Mesenchymal stem cell (in vitro differentiated cells and primary cell): ENCODE data around the gene SMARCA5.

Source experiments
- DNase-seq: peaks from one replicate; pipeline ENCODE4 v3.0.0-alpha.2; 2013
- H2AFZ ChIP-seq: one replicate; pipeline ENCODE4 v1.6.1; 2013; ENCODE audit warnings: low read depth, mild to moderate bottlenecking, control low read depth, inconsistent platforms, low read length, moderate library complexity
- H2AK5ac ChIP-seq: 2 replicates; pipeline ENCODE4 v1.6.1; 2013; ENCODE audit warnings: low read length, moderate library complexity, mild to moderate bottlenecking, inconsistent platforms; ENCODE audit not compliant: severe bottlenecking
- H2BK120ac ChIP-seq: one replicate; pipeline ENCODE4 v1.6.1; 2013; ENCODE audit warnings: low read depth, mild to moderate bottlenecking, inconsistent platforms, low read length, moderate library complexity
- H2BK12ac ChIP-seq, 2 experiments: one replicate each; pipeline ENCODE4 v1.6.1; 2013; ENCODE audit warnings: inconsistent platforms in 2 of 2, low read length in 2 of 2, mild to moderate bottlenecking in 2 of 2, moderate library complexity in 2 of 2, control low read depth in 1 of 2
- H2BK15ac ChIP-seq: one replicate; pipeline ENCODE4 v1.6.1; 2013; ENCODE audit warnings: mild to moderate bottlenecking, low read depth, inconsistent platforms; ENCODE audit not compliant: poor library complexity, severe bottlenecking
- H2BK5ac ChIP-seq: 2 replicates; pipeline ENCODE4 v1.6.1; 2013; ENCODE audit warnings: low read depth, mild to moderate bottlenecking, low read length, control low read depth, inconsistent platforms; ENCODE audit not compliant: poor library complexity, severe bottlenecking
- H3K14ac ChIP-seq, 2 experiments: one replicate each; pipeline ENCODE4 v1.6.1; 2013; ENCODE audit warnings: inconsistent platforms in 2 of 2, low read length in 2 of 2, control low read depth in 1 of 2, mild to moderate bottlenecking in 1 of 2, moderate library complexity in 1 of 2
- H3K18ac ChIP-seq, 2 experiments: one replicate each; pipeline ENCODE4 v1.6.1; 2013; ENCODE audit warnings: inconsistent platforms in 2 of 2, low read length in 2 of 2, control low read depth in 1 of 2, low read depth in 1 of 2, mild to moderate bottlenecking in 1 of 2
- H3K23ac ChIP-seq, 2 experiments: one replicate each; pipeline ENCODE4 v1.6.1; 2013; ENCODE audit warnings: inconsistent platforms in 2 of 2, low read length in 2 of 2, mild to moderate bottlenecking in 2 of 2, moderate library complexity in 2 of 2, control low read depth in 1 of 2
- H3K27ac ChIP-seq: 2 replicates; pipeline ENCODE4 v1.5.1; 2013; ENCODE audit warnings: mild to moderate bottlenecking, moderate library complexity, low read length, control low read depth, inconsistent platforms; ENCODE audit not compliant: poor library complexity, severe bottlenecking
- H3K27me3 ChIP-seq, 2 experiments: 2 replicates each; pipeline versions ENCODE4 v1.6.1 to v1.7.0; 2013; ENCODE audit warnings: low read length in 2 of 2, mild to moderate bottlenecking in 2 of 2, moderate library complexity in 2 of 2, control low read depth in 1 of 2, inconsistent platforms in 1 of 2; ENCODE audit not compliant: control insufficient read depth in 1 of 2, insufficient read depth in 1 of 2
- H3K36me3 ChIP-seq, 2 experiments: 2 replicates each; pipeline versions ENCODE4 v1.6.1 to v1.7.0; 2013; ENCODE audit warnings: low read length in 2 of 2, control low read depth in 1 of 2, inconsistent platforms in 1 of 2, low read depth in 1 of 2, mild to moderate bottlenecking in 1 of 2; ENCODE audit not compliant: insufficient read depth in 2 of 2, control insufficient read depth in 1 of 2
- H3K4ac ChIP-seq, 2 experiments: one replicate each; pipeline ENCODE4 v1.6.1; 2013; ENCODE audit warnings: inconsistent platforms in 2 of 2, low read length in 2 of 2, mild to moderate bottlenecking in 2 of 2, moderate library complexity in 2 of 2, control low read depth in 1 of 2, low read depth in 1 of 2
- H3K4me1 ChIP-seq: 2 replicates; pipeline ENCODE4 v1.6.1; 2013; ENCODE audit warnings: low read depth, low read length, control low read depth; ENCODE audit not compliant: control insufficient read depth, insufficient read depth
- H3K4me2 ChIP-seq: 2 replicates; pipeline ENCODE4 v1.6.1; 2013; ENCODE audit warnings: low read length, mild to moderate bottlenecking, inconsistent platforms; ENCODE audit not compliant: poor library complexity, severe bottlenecking
- H3K4me3 ChIP-seq, 2 experiments: 2 replicates each; pipeline versions ENCODE4 v1.5.1 to v1.7.0; 2013; ENCODE audit warnings: low read length in 2 of 2, mild to moderate bottlenecking in 2 of 2, control low read depth in 1 of 2, low read depth in 1 of 2; ENCODE audit not compliant: insufficient read depth in 1 of 2
- H3K79me1 ChIP-seq: replicated peaks from 2 replicates; pipeline ENCODE4 v1.6.1; 2013; ENCODE audit warnings: mild to moderate bottlenecking, control low read depth, low read length, inconsistent platforms; ENCODE audit not compliant: poor library complexity, severe bottlenecking
- H3K9ac ChIP-seq: 2 replicates; pipeline ENCODE4 v1.7.0; 2013; ENCODE audit warnings: mild to moderate bottlenecking, low read length, moderate library complexity
- H3K9me3 ChIP-seq: 2 replicates; pipeline ENCODE4 v1.7.0; 2013; ENCODE audit warnings: mild to moderate bottlenecking, low read length; ENCODE audit not compliant: control insufficient read depth
- H4K8ac ChIP-seq: one replicate; pipeline ENCODE4 v1.6.1; 2013; ENCODE audit warnings: inconsistent platforms, mild to moderate bottlenecking, low read length, moderate library complexity
- H4K91ac ChIP-seq: one replicate; pipeline ENCODE4 v1.6.1; 2013; ENCODE audit warnings: mild to moderate bottlenecking, low read length, inconsistent platforms
- WGBS: methylation state at CpG from one replicate; pipeline ENCODE4 v1.1.7; 2013; ENCODE audit warnings: mixed read lengths; 5-methylcytosine and 5-hydroxymethylcytosine counted together

SMARCA5 gene

GRCh38 chr4:143597276-143597675 is 83.8 kb downstream of the SMARCA5 start:
- Histone ChIP-seq H4K8ac (no peak overlapping the region), H3K4me1 (no peaks in the 10 kb centered on the region), H2AFZ (no peak overlapping the region), H3K4me3 (no peak overlapping the region), H3K23ac (no peak overlapping the region), H2BK15ac (no peak overlapping the region), H4K91ac (no peak overlapping the region), H3K14ac (no peak overlapping the region), H3K9ac (no peak overlapping the region), H2BK5ac (no peak overlapping the region), H2BK120ac (no peak overlapping the region), H3K27ac (no peak overlapping the region), H3K4me2 (no peak overlapping the region), H3K36me3 (no peaks in the 10 kb centered on the region), H3K79me1 (no peaks in the 10 kb centered on the region), H3K4ac (no peak overlapping the region), H2BK12ac (no peak overlapping the region), H3K18ac (no peak overlapping the region), H3K27me3 (no peaks in the 10 kb centered on the region), H2AK5ac (no peak overlapping the region), H3K9me3 (no peaks in the 10 kb centered on the region)
- WGBS = 100% methylated on average over 2 of the region's 3 CpGs
- no peak for DNase-seq

DNA sequence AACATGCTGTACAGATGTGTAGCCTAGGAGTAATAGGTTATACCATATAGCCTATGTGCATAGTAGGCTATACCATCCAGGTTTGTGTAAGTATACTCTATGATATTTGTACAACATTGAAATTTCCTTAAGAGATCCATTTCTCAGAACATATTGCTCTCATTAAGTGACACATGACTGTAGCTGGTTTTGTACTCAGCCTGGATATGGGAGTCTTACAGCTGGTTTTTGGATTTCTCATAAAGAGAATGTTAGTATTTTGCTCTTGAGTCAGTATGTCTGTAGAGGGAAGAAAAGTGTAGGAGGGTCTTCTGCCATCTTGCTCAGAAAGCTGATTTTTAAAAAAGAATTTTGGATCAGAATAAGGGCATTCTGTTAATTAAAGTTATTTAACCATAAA is 85.3 kb downstream of the SMARCA5 start:
- Histone ChIP-seq H3K9me3 (no peaks in the 10 kb centered on the region), H3K4me1 (no peaks in the 10 kb centered on the region)

GRCh38 chr4:143599827-143600226 is 86.3 kb downstream of the SMARCA5 start:
- no peak for DNase-seq
- Histone ChIP-seq H3K4me2 (no peak overlapping the region), H3K9ac (no peak overlapping the region), H2BK15ac (no peak overlapping the region), H2AK5ac (no peak overlapping the region), H3K9me3 (no peaks in the 10 kb centered on the region), H2BK5ac (no peak overlapping the region), H3K23ac (no peak overlapping the region), H3K36me3 (no peaks in the 10 kb centered on the region), H3K4ac (no peak overlapping the region), H2BK120ac (no peak overlapping the region), H4K8ac (no peak overlapping the region), H3K18ac (no peak overlapping the region), H3K14ac (no peak overlapping the region), H4K91ac (no peak overlapping the region), H3K27me3 (peaks cover 0 to 3% of the 10 kb centered on the region in 2 experiments), H3K27ac (no peak overlapping the region), H3K4me1 (no peaks in the 10 kb centered on the region), H3K79me1 (no peaks in the 10 kb centered on the region), H2BK12ac (no peak overlapping the region), H2AFZ (no peak overlapping the region), H3K4me3 (no peak overlapping the region)
- WGBS = 92% methylated on average over 1 of the region's 1 CpG

More for the DNA sequence above, 85.3 kb downstream of the SMARCA5 start:
- no peak overlapping the region for H3K4me3 ChIP-seq
- no peak overlapping the region for H2BK120ac ChIP-seq
- no peak overlapping the region for H3K4me2 ChIP-seq
- no peak for DNase-seq
- H3K27me3 ChIP-seq = peaks cover 0 to under 1% of the 10 kb centered on the region in 2 experiments
- H3K36me3 ChIP-seq = no peaks in the 10 kb centered on the region
- no peak overlapping the region for H2AK5ac ChIP-seq
- H4K8ac ChIP-seq = no peak overlapping the region
- no peaks in the 10 kb centered on the region for H3K79me1 ChIP-seq
- H3K23ac ChIP-seq = no peak overlapping the region
- H2BK12ac ChIP-seq = no peak overlapping the region
- H3K18ac ChIP-seq = no peak overlapping the region
- no peak overlapping the region for H3K4ac ChIP-seq
- H3K14ac ChIP-seq = no peak overlapping the region
- no peak overlapping the region for H3K9ac ChIP-seq
- no peak overlapping the region for H3K27ac ChIP-seq
- no peak overlapping the region for H4K91ac ChIP-seq
- no peak overlapping the region for H2BK15ac ChIP-seq
- H2BK5ac ChIP-seq = no peak overlapping the region
- H2AFZ ChIP-seq = no peak overlapping the region

- Histone ChIP-seq H4K91ac (no peak overlapping the region), H3K23ac (no peak overlapping the region), H3K18ac (no peak overlapping the region), H3K27me3 (peaks cover 0 to 12% of the 10 kb centered on the region in 2 experiments), H3K4ac (no peak overlapping the region), H2AK5ac (no peak overlapping the region), H3K4me1 (no peaks in the 10 kb centered on the region), H3K79me1 (no peaks in the 10 kb centered on the region), H2BK15ac (no peak overlapping the region), H3K14ac (no peak overlapping the region), H3K36me3 (no peaks in the 10 kb centered on the region), H3K27ac (no peak overlapping the region), H2AFZ (no peak overlapping the region), H2BK120ac (no peak overlapping the region), H3K4me2 (no peak overlapping the region), H2BK5ac (no peak overlapping the region), H3K9me3 (no peaks in the 10 kb centered on the region), H3K4me3 (no peak overlapping the region), H2BK12ac (no peak overlapping the region), H3K9ac (no peak overlapping the region), H4K8ac (no peak overlapping the region)
- no peak for DNase-seq
- 67% methylated on average over 1 of the region's 3 CpGs for WGBS
Measured at GRCh38 chr4:143606480-143606879, 93.0 kb downstream of the SMARCA5 start.
